ENCODE measurements around the gene TRAK2. TPM values are rescaled to one million over a fixed set of nuclear protein-coding genes. Genes with fewer than 3 reads are reported as not detected.

TRAK2 gene
- total and polyA plus RNA-seq, 2 of the 13 experiments (the other 11 are each of a cell fraction or from before 2014, with no cell fraction given) = 7.7 to 21.0 TPM

GRCh38 chr2:201345625-201346213, 105.5 kb downstream of the TRAK2 start:
- no peaks in the 10 kb centered on the region for H3K9me3 ChIP-seq (ENCODE audit: low read length)
- intact Hi-C loops (cut with micrococcal nuclease; ENCODE audit: unreplicated experiment) (loop anchor here (1.0 kb wide), 1 partner anchor 19 kb away; no protein-coding TSS in a partner anchor), in situ Hi-C loops (cut with HindIII; ENCODE audit: extremely low pct_ligation_motif_present, low pct_unique_long_range_greater_than_20kb) (no loop called here)
- POLR2A ChIA-PET = no interaction called here
- no peaks in the 10 kb centered on the region; a peak in 1 of 5 replicates for H3K27me3 ChIP-seq (ENCODE audit: control insufficient read depth in 1 of 2, insufficient read depth in 2 of 2, low read length in 2 of 2)
- no peak overlapping the region for H2AFZ ChIP-seq (ENCODE audit: low read length)
- no peak overlapping the region for H3K27ac ChIP-seq (ENCODE audit: extremely low read length, insufficient read depth, low read length)
- 71% methylated on average over 7 of the region's 7 CpGs for WGBS (ENCODE audit: low lambda C conversion rate)
- FAIRE-seq (no peak), DNase-seq (ENCODE audit: low spot score) (no peak), ATAC-seq (no peak)
- H3K9ac ChIP-seq (ENCODE audit: insufficient read depth, low read depth, low read length) = no peak overlapping the region
- no peak overlapping the region for H3K4me3 ChIP-seq (replicated peaks in 1 of 3; ENCODE audit: insufficient read depth in 1 of 3, low read depth in 2 of 3, low read length in 3 of 3)
- H3K4me1 ChIP-seq (ENCODE audit: insufficient read depth, low read length) = peaks cover 7% of the 10 kb centered on the region; the same call in 1 of the 2 replicates
- H3K79me2 ChIP-seq (ENCODE audit: insufficient read depth, low read length) = no peaks in the 10 kb centered on the region
- no TSS peak for BruUV-seq (replicated peaks)
- CTCF ChIA-PET (ENCODE audit: low intra/inter-chr PET ratio, low total read pairs) = no interaction called here
- H3K36me3 ChIP-seq (replicated peaks in 1 of 2; ENCODE audit: control insufficient read depth in 1 of 2, insufficient read depth in 2 of 2, low read length in 2 of 2) = no peaks in the 10 kb centered on the region
- no peaks in the 10 kb centered on the region for H4K20me1 ChIP-seq (ENCODE audit: insufficient read depth, low read length)
- no peak overlapping the region for H3K4me2 ChIP-seq (ENCODE audit: low read depth, low read length)
- TF ChIP-seq KAT8 (CRISPR knock-in tag; IDR thresholded peaks at IDR 0.05) (no peak), ZNF616 (CRISPR knock-in tag; IDR thresholded peaks at IDR 0.05; ENCODE audit: low read depth) (no peak), ZSCAN25 (CRISPR knock-in tag; IDR thresholded peaks at IDR 0.05) (no peak), AFF4 (CRISPR knock-in tag; IDR thresholded peaks at IDR 0.05) (no peak), MAFG (CRISPR knock-in tag; IDR thresholded peaks at IDR 0.05) (no peak), ZGPAT (CRISPR knock-in tag; IDR thresholded peaks at IDR 0.05) (no peak), HNF1A (IDR thresholded peaks at IDR 0.05; ENCODE audit: low read depth) (no peak), HNF1A (CRISPR knock-in tag; IDR thresholded peaks at IDR 0.05; ENCODE audit: borderline replicate concordance) (no peak), CREB3 (CRISPR knock-in tag; IDR thresholded peaks at IDR 0.05) (no peak), ZNF20 (CRISPR knock-in tag; IDR thresholded peaks at IDR 0.05) (no peak), ZNF12 (CRISPR knock-in tag; IDR thresholded peaks at IDR 0.05) (no peak), ONECUT2 (CRISPR knock-in tag; IDR thresholded peaks at IDR 0.05) (no peak), KLF16 (CRISPR knock-in tag; IDR thresholded peaks at IDR 0.05) (no peak), ASH2L (IDR thresholded peaks at IDR 0.05; ENCODE audit: insufficient read length, low read depth, low read length) (no peak)

Data from HepG2 (cell line).